HepG2 (cell line): ENCODE measurements around the gene ZNG1A. TPM values are rescaled to one million over a fixed set of nuclear protein-coding genes. Genes with fewer than 3 reads are reported as not detected.

Source experiments
- ARID4A ChIP-seq: sonication (generic); formaldehyde crosslinking; IDR thresholded peaks from 2 replicates; pipeline ENCODE4 v1.5.0; 2020; ENCODE audit warnings: mild to moderate bottlenecking, missing genetic modification reagents, borderline replicate concordance
- ATAD3A ChIP-seq: sonication (generic); formaldehyde crosslinking; IDR thresholded peaks from 2 replicates; pipeline ENCODE4 v1.4.0; 2020; ENCODE audit warnings: missing genetic modification reagents
- HOXA5 ChIP-seq: sonication (generic); formaldehyde crosslinking; IDR thresholded peaks from 2 replicates; pipeline ENCODE4 v1.4.0; 2020; ENCODE audit warnings: missing genetic modification reagents
- KAT8 ChIP-seq: IDR thresholded peaks from 2 replicates; pipeline ENCODE4 v1.6.1; 2016; ENCODE audit warnings: missing genetic modification reagents, missing compliant biosample characterization
- NFAT5 ChIP-seq: sonication (generic); formaldehyde crosslinking; IDR thresholded peaks from 2 replicates; pipeline ENCODE4 v1.4.0; 2020; ENCODE audit warnings: missing genetic modification reagents
- NFKBIZ ChIP-seq: IDR thresholded peaks from 2 replicates; pipeline ENCODE4 v1.6.1; 2018; ENCODE audit warnings: missing genetic modification reagents, missing compliant biosample characterization
- SP1 ChIP-seq, 2 experiments: fragments of 450-650 bp in 1 of 2; sonication (generic) in 1 of 2; formaldehyde crosslinking in 1 of 2; IDR thresholded peaks; 2 replicates each; pipeline versions ENCODE4 v1.4.0 to v1.6.1; 2016 to 2020; ENCODE audit warnings: missing genetic modification reagents in 1 of 2
- ZBTB3 ChIP-seq: sonication (generic); formaldehyde crosslinking; IDR thresholded peaks from 2 replicates; pipeline ENCODE4 v1.4.0; 2020; ENCODE audit warnings: low read depth, mild to moderate bottlenecking, moderate library complexity, missing genetic modification reagents, borderline replicate concordance
- ZIK1 ChIP-seq: sonication (generic); formaldehyde crosslinking; IDR thresholded peaks from 2 replicates; pipeline ENCODE4 v1.5.0; 2020; ENCODE audit warnings: mild to moderate bottlenecking, low read depth, missing genetic modification reagents, borderline replicate concordance
- ZNF460 ChIP-seq: sonication (generic); formaldehyde crosslinking; IDR thresholded peaks from 2 replicates; pipeline ENCODE4 v1.5.1; 2020; ENCODE audit warnings: missing genetic modification reagents, mild to moderate bottlenecking, borderline replicate concordance
- ZNF83 ChIP-seq: sonication (generic); formaldehyde crosslinking; IDR thresholded peaks from 2 replicates; pipeline ENCODE4 v1.4.0; 2020; ENCODE audit warnings: missing genetic modification reagents, mild to moderate bottlenecking, borderline replicate concordance
- ZNF841 ChIP-seq: sonication (generic); formaldehyde crosslinking; IDR thresholded peaks from 2 replicates; pipeline ENCODE4 v1.8.1; 2023; ENCODE audit warnings: missing genetic modification reagents, borderline replicate concordance
- ZSCAN5A ChIP-seq: sonication (generic); formaldehyde crosslinking; IDR thresholded peaks from 2 replicates; pipeline ENCODE4 v1.8.0; 2022; ENCODE audit warnings: mild to moderate bottlenecking, missing genetic modification reagents, borderline replicate concordance
- polyA plus RNA-seq, 8 experiments: library from polyadenylated mRNA; depleted of rRNA in 3 of 8; stranded (reverse) in 7 of 8; unstranded in 1 of 8; fragments of >200 nt; fragmentation: Illumina TruSeq in 4 of 8; extraction: Trizol in 4 of 8; gene quantifications; 2 replicates each; pipeline versions ENCODE4 v1.2.1 to v1.2.3, GENCODE V29; 2011 to 2016; ENCODE audit warnings: low read depth in 4 of 8, missing spikeins in 1 of 8, mixed read lengths in 1 of 8; ENCODE audit not compliant: insufficient read depth in 1 of 8
- total RNA-seq, 5 experiments: library from RNA; depleted of rRNA; stranded (reverse); fragments of >200 nt; fragmentation: Illumina TruSeq; extraction: Trizol; gene quantifications; 2 replicates each; pipeline ENCODE4 v1.2.3, GENCODE V29; 2016; ENCODE audit warnings: low read depth in 1 of 5
- TF ChIP-seq, protein P1 (sequence below), 2 experiments: sonication (generic) in 1 of 2; formaldehyde crosslinking in 1 of 2; IDR thresholded peaks; 2 replicates each; pipeline versions ENCODE4 v1.4.0 to v1.6.1; 2018 to 2020; ENCODE audit warnings: missing genetic modification reagents in 2 of 2, borderline replicate concordance in 1 of 2, low read depth in 1 of 2, mild to moderate bottlenecking in 1 of 2, missing biosample characterization in 1 of 2

The ZNG1A gene
- total and polyA plus RNA-seq, 2 of the 13 experiments (the other 11 are each of a cell fraction or from before 2014, with no cell fraction given), result 28.6 to 90.6 TPM

- TF ChIP-seq ARID4A (peak; percentile 33; the same call in 1 of the 2 replicates), ZBTB3 (CRISPR knock-in tag) (no peak), NFAT5 (CRISPR knock-in tag) (no peak), KAT8 (CRISPR knock-in tag) (0 out of 2 replicates have a peak, but pooled peaks have one; percentile 23), ZIK1 (CRISPR knock-in tag) (peak; percentile 20; the same call in 1 of the 2 replicates), HOXA5 (CRISPR knock-in tag) (0 out of 2 replicates have a peak, but pooled peaks have one; percentile 29), ATAD3A (CRISPR knock-in tag) (no peak), SP1 (IDR thresholded peaks at IDR 0.05) (no peak), SP1 (CRISPR knock-in tag; IDR thresholded peaks at IDR 0.05) (no peak), ZSCAN5A (CRISPR knock-in tag) (no peak), ZNF841 (CRISPR knock-in tag) (no peak), ZNF83 (CRISPR knock-in tag) (0 out of 2 replicates have a peak, but pooled peaks have one; percentile 54), ZNF460 (CRISPR knock-in tag) (no peak), NFKBIZ (CRISPR knock-in tag) (no peak)
- TF ChIP-seq, protein P1, sequence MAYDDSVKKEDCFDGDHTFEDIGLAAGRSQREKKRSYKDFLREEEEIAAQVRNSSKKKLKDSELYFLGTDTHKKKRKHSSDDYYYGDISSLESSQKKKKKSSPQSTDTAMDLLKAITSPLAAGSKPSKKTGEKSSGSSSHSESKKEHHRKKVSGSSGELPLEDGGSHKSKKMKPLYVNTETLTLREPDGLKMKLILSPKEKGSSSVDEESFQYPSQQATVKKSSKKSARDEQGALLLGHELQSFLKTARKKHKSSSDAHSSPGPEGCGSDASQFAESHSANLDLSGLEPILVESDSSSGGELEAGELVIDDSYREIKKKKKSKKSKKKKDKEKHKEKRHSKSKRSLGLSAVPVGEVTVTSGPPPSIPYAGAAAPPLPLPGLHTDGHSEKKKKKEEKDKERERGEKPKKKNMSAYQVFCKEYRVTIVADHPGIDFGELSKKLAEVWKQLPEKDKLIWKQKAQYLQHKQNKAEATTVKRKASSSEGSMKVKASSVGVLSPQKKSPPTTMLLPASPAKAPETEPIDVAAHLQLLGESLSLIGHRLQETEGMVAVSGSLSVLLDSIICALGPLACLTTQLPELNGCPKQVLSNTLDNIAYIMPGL (CRISPR knock-in tag; IDR thresholded peaks at IDR 0.05; ENCODE audit: borderline replicate concordance in 1 of 2, low read depth in 1 of 2), result peak; percentile 45 to 74; a peak in 3 of 4 replicates
Measured at GRCh38 chr9:214648-215493, 36.0 kb upstream of the ZNG1A start, which contains the start of gene DOCK8 (continued).
